H1 (cell line): Measurements from ENCODE around the gene COPS6. TPM values are rescaled to one million over a fixed set of nuclear protein-coding genes. Genes with fewer than 3 reads are reported as not detected.
A peak's percentile ranks its signal among the peaks of the same experiment; 100 is the strongest.

Source experiments
- CTCF ChIA-PET: fragments of 300-600 bp; sonication (Branson Sonifier 250); formaldehyde crosslinking; loops from one replicate; lab custom pipeline; 2021; ENCODE audit not compliant: partially characterized antibody; lab: Charles Lee
- POLR2A ChIA-PET: fragments of 300-600 bp; sonication (Branson Sonifier 250); formaldehyde crosslinking; loops from one replicate; lab custom pipeline; 2021; ENCODE audit warnings: inconsistent platforms; ENCODE audit not compliant: partially characterized antibody; lab: Charles Lee
- DNase-seq, 2 experiments: peaks; one replicate each; pipeline versions ENCODE4 v3.0.0 to v3.0.0-alpha.2; 2010 to 2022; ENCODE audit warnings: low spot score in 2 of 2, low read depth in 1 of 2, mixed read lengths in 1 of 2
- FAIRE-seq: peaks from 2 replicates; lab custom pipeline; 2011; peaks lifted over from hg19 to GRCh38; lab: Jason Lieb, UNC
- H2AFZ ChIP-seq: 2 replicates; pipeline ENCODE4 v1.8.1; 2012; ENCODE audit warnings: low read length, inconsistent platforms
- H2AK5ac ChIP-seq: 2 replicates; pipeline ENCODE4 v1.6.1; 2013; ENCODE audit warnings: low read depth, low read length
- H2BK120ac ChIP-seq: replicated peaks from 2 replicates; pipeline ENCODE3; 2013; ENCODE audit warnings: low read depth, low read length, inconsistent platforms
- H2BK12ac ChIP-seq: 2 replicates; pipeline ENCODE4 v1.6.1; 2013; ENCODE audit warnings: low read depth, low read length
- H2BK15ac ChIP-seq: 2 replicates; pipeline ENCODE4 v1.6.1; 2013; ENCODE audit warnings: low read length
- H2BK20ac ChIP-seq: 2 replicates; pipeline ENCODE4 v1.6.1; 2013; ENCODE audit warnings: low read length
- H2BK5ac ChIP-seq: 2 replicates; pipeline ENCODE4 v1.6.1; 2013; ENCODE audit warnings: low read depth, low read length
- H3K14ac ChIP-seq: 2 replicates; pipeline ENCODE4 v1.6.1; 2013; ENCODE audit warnings: inconsistent platforms; ENCODE audit not compliant: insufficient read length
- H3K18ac ChIP-seq: 2 replicates; pipeline ENCODE4 v1.6.1; 2013; ENCODE audit warnings: low read length; ENCODE audit errors: extremely low read depth
- H3K23ac ChIP-seq: 2 replicates; pipeline ENCODE4 v1.6.1; 2013; ENCODE audit warnings: inconsistent platforms; ENCODE audit not compliant: insufficient read length
- H3K23me2 ChIP-seq: 2 replicates; pipeline ENCODE4 v1.6.1; 2013; ENCODE audit warnings: low read depth, low read length
- H3K27ac ChIP-seq: 2 replicates; pipeline ENCODE4 v1.6.1; 2011; ENCODE audit warnings: low read depth, low read length, inconsistent platforms
- H3K27me3 ChIP-seq, 4 experiments: replicated peaks in 1 of 4; 1 replicate in 1 of 4; 2 replicates in 3 of 4; pipeline versions ENCODE4 v1.6.1 to v1.8.1; 2011 to 2013; ENCODE audit warnings: low read length in 3 of 4, mild to moderate bottlenecking in 3 of 4, inconsistent platforms in 2 of 4, mixed read lengths in 2 of 4, moderate library complexity in 1 of 4; ENCODE audit not compliant: control insufficient read depth in 3 of 4, insufficient read depth in 3 of 4; ENCODE audit errors: extremely low read depth in 1 of 4
- H3K36me3 ChIP-seq, 4 experiments: 2 replicates each; pipeline versions ENCODE4 v1.6.1 to v1.8.1; 2011 to 2013; ENCODE audit warnings: mild to moderate bottlenecking in 4 of 4, low read length in 3 of 4, moderate library complexity in 2 of 4, control low read depth in 1 of 4, inconsistent platforms in 1 of 4; ENCODE audit not compliant: insufficient read depth in 4 of 4, control insufficient read depth in 2 of 4
- H3K4ac ChIP-seq: replicated peaks from 2 replicates; pipeline ENCODE3; 2013; ENCODE audit warnings: low read length, low read depth, mixed read lengths, inconsistent platforms; ENCODE audit not compliant: insufficient read length
- H3K4me1 ChIP-seq, 4 experiments: replicated peaks in 1 of 4; 1 replicate in 1 of 4; 2 replicates in 3 of 4; pipeline versions ENCODE4 v1.6.1 to v1.8.1; 2011 to 2013; ENCODE audit warnings: low read length in 3 of 4, inconsistent platforms in 2 of 4, mixed read lengths in 1 of 4; ENCODE audit not compliant: insufficient read depth in 4 of 4, control insufficient read depth in 3 of 4
- H3K4me2 ChIP-seq, 2 experiments: 2 replicates each; pipeline versions ENCODE4 v1.6.1 to v1.8.1; 2011 to 2013; ENCODE audit warnings: low read depth in 2 of 2, low read length in 2 of 2, control low read depth in 1 of 2, inconsistent platforms in 1 of 2, mild to moderate bottlenecking in 1 of 2; ENCODE audit not compliant: insufficient read depth in 1 of 2
- H3K4me3 ChIP-seq, 4 experiments: fragments of 200-600, 300-600 bp in 1 of 4; sonication (generic), shearing (Covaris generic), sonication (Bioruptor Twin) in 1 of 4; 2 replicates each; pipeline versions ENCODE4 v1.5.1 to v1.8.1; 2011 to 2016; ENCODE audit warnings: low read length in 4 of 4, low read depth in 3 of 4, control low read depth in 2 of 4, inconsistent platforms in 2 of 4, mild to moderate bottlenecking in 2 of 4, mixed read lengths in 1 of 4, moderate library complexity in 1 of 4; ENCODE audit not compliant: insufficient read depth in 2 of 4; ENCODE audit errors: extremely low read depth in 1 of 4
- H3K56ac ChIP-seq: replicated peaks from 2 replicates; pipeline ENCODE3; 2013; ENCODE audit warnings: low read depth, mild to moderate bottlenecking, mixed read lengths, low read length, inconsistent platforms; ENCODE audit not compliant: insufficient read length
- H3K79me1 ChIP-seq: 2 replicates; pipeline ENCODE4 v1.6.1; 2013; ENCODE audit warnings: low read depth, low read length, control low read depth
- H3K79me2 ChIP-seq, 2 experiments: 2 replicates each; pipeline versions ENCODE4 v1.6.1 to v1.8.1; 2012 to 2013; ENCODE audit warnings: low read length in 2 of 2, mild to moderate bottlenecking in 2 of 2, inconsistent platforms in 1 of 2; ENCODE audit not compliant: insufficient read depth in 2 of 2, control insufficient read depth in 1 of 2
- H3K9ac ChIP-seq, 4 experiments: replicated peaks in 1 of 4; 1 replicate in 1 of 4; 2 replicates in 3 of 4; pipeline versions ENCODE4 v1.6.1 to v1.8.1; 2011 to 2013; ENCODE audit warnings: low read depth in 3 of 4, low read length in 3 of 4, control low read depth in 2 of 4, mild to moderate bottlenecking in 2 of 4, moderate library complexity in 2 of 4, inconsistent platforms in 1 of 4; ENCODE audit errors: extremely low read depth in 1 of 4
- H3K9me3 ChIP-seq, 2 experiments: 2 replicates each; pipeline versions ENCODE4 v1.6.1 to v1.8.1; 2012 to 2013; ENCODE audit warnings: mild to moderate bottlenecking in 2 of 2, moderate library complexity in 2 of 2, control low read depth in 1 of 2, inconsistent platforms in 1 of 2, low read depth in 1 of 2, low read length in 1 of 2, mixed read lengths in 1 of 2; ENCODE audit not compliant: insufficient read depth in 2 of 2
- H4K20me1 ChIP-seq, 2 experiments: replicated peaks in 1 of 2; 2 replicates each; pipeline versions ENCODE3 to v1.8.1; 2011 to 2013; ENCODE audit warnings: inconsistent platforms in 2 of 2, low read length in 2 of 2, mild to moderate bottlenecking in 1 of 2; ENCODE audit not compliant: insufficient read depth in 2 of 2, control insufficient read depth in 1 of 2
- H4K5ac ChIP-seq: 2 replicates; pipeline ENCODE4 v1.6.1; 2013; ENCODE audit warnings: low read length, low read depth, mixed read lengths, inconsistent platforms; ENCODE audit not compliant: insufficient read length
- H4K8ac ChIP-seq: 2 replicates; pipeline ENCODE4 v1.8.0; 2013; ENCODE audit warnings: mild to moderate bottlenecking, moderate library complexity, low read length, inconsistent platforms; ENCODE audit not compliant: insufficient read depth; ENCODE audit errors: extremely low read depth
- H4K91ac ChIP-seq: replicated peaks from 2 replicates; pipeline ENCODE3; 2013; ENCODE audit warnings: low read length, mixed read lengths, inconsistent platforms; ENCODE audit not compliant: insufficient read length
- ATF2 ChIP-seq: IDR thresholded peaks from 2 replicates; pipeline ENCODE4 v1.6.1; 2012; ENCODE audit warnings: low read length, inconsistent platforms
- HDAC6 ChIP-seq: IDR thresholded peaks from one replicate; pipeline ENCODE4 v1.7.1; 2012; ENCODE audit warnings: low read depth, mild to moderate bottlenecking, inconsistent platforms, low read length, moderate library complexity
- KDM1A ChIP-seq: fragments of 200-600, 300-600 bp; sonication (generic); IDR thresholded peaks from 2 replicates; pipeline ENCODE4 v1.7.1; 2016; ENCODE audit warnings: mild to moderate bottlenecking, low read length, borderline replicate concordance
- POLR2AphosphoS5 ChIP-seq: IDR thresholded peaks from 2 replicates; pipeline ENCODE4 v1.6.1; 2011; ENCODE audit warnings: low read depth, low read length
- SIX5 ChIP-seq: IDR thresholded peaks from 2 replicates; pipeline ENCODE4 v1.6.1; 2011; ENCODE audit warnings: mild to moderate bottlenecking, low read depth, low read length
- TCF12 ChIP-seq: IDR thresholded peaks from 2 replicates; pipeline ENCODE4 v1.6.1; 2011; ENCODE audit warnings: low read depth, mild to moderate bottlenecking, low read length
- WGBS, 2 experiments: shearing (Covaris generic) in 1 of 2; methylation state at CpG; one replicate each; pipeline versions ENCODE4 v1.1.6 to v1.1.7; 2013 to 2015; ENCODE audit warnings: low lambda C conversion rate in 2 of 2, mixed read lengths in 2 of 2, inconsistent platforms in 1 of 2, low coverage in 1 of 2, missing lambda C conversion rate in 1 of 2; ENCODE audit not compliant: insufficient replicate concordance in 2 of 2, insufficient coverage in 1 of 2, insufficient read length in 1 of 2; ENCODE audit errors: extremely low coverage in 1 of 2, missing lambda C conversion rate in 1 of 2; 5-methylcytosine and 5-hydroxymethylcytosine counted together
- polyA plus RNA-seq, 7 experiments: library from polyadenylated mRNA; depleted of rRNA in 3 of 7; stranded (reverse) in 5 of 7; unstranded in 2 of 7; fragments of >200 nt in 5 of 7; fragments of 200-250 nt in 2 of 7; gene quantifications; 1 replicate in 5 of 7; 2 replicates in 1 of 7; 4 replicates in 1 of 7; pipeline versions ENCODE4 v1.2.1 to v1.2.3, GENCODE V29; 2011 to 2013; ENCODE audit warnings: missing spikeins in 2 of 7, mixed read lengths in 2 of 7
- total RNA-seq: library from RNA; stranded (reverse); fragmentation: NEBNext Ultra II Directional; extraction: Animal tissue kit (Norgen Biotek cat#: 25700); gene quantifications from 2 replicates; pipeline ENCODE4 v1.2.1, GENCODE V29; 2021

COPS6 gene
- total and polyA plus RNA-seq, 2 of the 8 experiments (the other 6 are each of a cell fraction or from before 2014, with no cell fraction given), result 127 to 225 TPM

GRCh38 chr7:100089458-100090196 is 858 bp downstream of the COPS6 start:
- Histone ChIP-seq H3K23ac (no peak overlapping the region), H3K36me3 (peaks cover 33 to 44% (median 40%) of the 10 kb centered on the region in 4 experiments), H4K8ac (peak overlapping the region; percentile 95; the same call in 1 of the 2 replicates), H2AK5ac (no peak overlapping the region), H3K79me1 (peaks cover 5% of the 10 kb centered on the region), H2BK120ac (no peak overlapping the region), H3K56ac (peak overlapping the region; percentile 3), H3K27ac (peak overlapping the region; percentile 77; the same call in 1 of the 2 replicates), H2BK5ac (peak overlapping the region; percentile 79; the same call in 1 of the 2 replicates), H3K79me2 (peaks cover 0 to 6% of the 10 kb centered on the region in 2 experiments; a peak in 1 of 4 replicates), H4K91ac (no peak overlapping the region), H3K4me2 (peak overlapping the region; percentile 66 to 70), H3K23me2 (peaks cover 4% of the 10 kb centered on the region; the same call in 1 of the 2 replicates), H3K4me1 (no peaks in the 10 kb centered on the region; a peak in 1 of 7 replicates), H4K5ac (no peak overlapping the region), H2BK12ac (peak overlapping the region; percentile 69; the same call in 1 of the 2 replicates), H4K20me1 (peaks cover 16 to 19% of the 10 kb centered on the region in 2 experiments), H3K18ac (no peak overlapping the region), H2AFZ (peak overlapping the region; percentile 73; the same call in 1 of the 2 replicates), H3K9me3 (no peaks in the 10 kb centered on the region), H2BK15ac (0 out of 2 replicates have a peak overlapping the region, but pooled peaks have one; percentile 67), H3K4me3 (peak overlapping the region; percentile 78 to 98 (median 96)), H2BK20ac (no peak overlapping the region), H3K27me3 (no peaks in the 10 kb centered on the region), H3K14ac (no peak overlapping the region), H3K9ac (peak overlapping the region in 3 of 4 experiments; percentile 87 to 93 (median 88); a peak in 5 of 7 replicates), H3K4ac (no peak overlapping the region)
- CTCF ChIA-PET, result interaction anchor here (0.7 to 2.4 kb wide), 2 partner anchors 40 to 99 kb away, joined by 3 to 5 read pairs; no protein-coding TSS in a partner anchor
- POLR2A ChIA-PET, result interaction anchor here (1.0 to 19.5 kb wide), 12 partner anchors 4 to 78 kb away, joined by 3 to 722 read pairs (median 8); partner anchors contain the start of genes AP4M1, COPS6, MBLAC1 and MCM7
- DNase-seq, result no peak
- no peak for TF ChIP-seq TCF12
- no peak for TF ChIP-seq SIX5
- no peak for TF ChIP-seq ATF2
- no peak for TF ChIP-seq POLR2AphosphoS5
- no peak for TF ChIP-seq KDM1A
- no peak for TF ChIP-seq HDAC6
- FAIRE-seq, result no peak
- 63% methylated on average over 7 of the region's 7 CpGs; no CpG with 5 or more reads in 1 of the 2 experiments for WGBS, 2 experiments
